H9 (cell line): ENCODE measurements around the gene ANKRD29. TPM values are rescaled to one million over a fixed set of nuclear protein-coding genes. Genes with fewer than 3 reads are reported as not detected.

Source experiments
- DNase-seq: peaks from one replicate; pipeline ENCODE4 v3.0.0-alpha.2; 2017
- H2AFZ ChIP-seq: one replicate; pipeline ENCODE4 v1.6.1; 2013; ENCODE audit warnings: mild to moderate bottlenecking, low read length, control low read depth, moderate library complexity
- H2AK5ac ChIP-seq: 2 replicates; pipeline ENCODE4 v1.6.1; 2013; ENCODE audit warnings: low read length, control low read depth, mixed read lengths; ENCODE audit not compliant: insufficient read length
- H2BK120ac ChIP-seq: one replicate; pipeline ENCODE4 v1.6.1; 2013; ENCODE audit warnings: low read depth, mild to moderate bottlenecking, low read length, control low read depth, inconsistent platforms; ENCODE audit not compliant: poor library complexity, severe bottlenecking
- H2BK12ac ChIP-seq: 2 replicates; pipeline ENCODE4 v1.6.1; 2013; ENCODE audit warnings: low read length, control low read depth, mixed read lengths, low read depth; ENCODE audit not compliant: insufficient read length
- H2BK15ac ChIP-seq: 2 replicates; pipeline ENCODE4 v1.6.1; 2013; ENCODE audit warnings: low read depth, low read length, control low read depth
- H2BK20ac ChIP-seq: one replicate; pipeline ENCODE4 v1.6.1; 2013; ENCODE audit warnings: low read depth, mild to moderate bottlenecking, low read length, control low read depth, inconsistent platforms; ENCODE audit not compliant: poor library complexity, severe bottlenecking
- H2BK5ac ChIP-seq: 2 replicates; pipeline ENCODE4 v1.6.1; 2013; ENCODE audit warnings: low read length, control low read depth, mixed read lengths; ENCODE audit not compliant: insufficient read length
- H3K14ac ChIP-seq: 2 replicates; pipeline ENCODE4 v1.6.1; 2013; ENCODE audit warnings: low read length, control low read depth; ENCODE audit not compliant: insufficient read depth
- H3K18ac ChIP-seq: 2 replicates; pipeline ENCODE4 v1.6.1; 2013; ENCODE audit warnings: low read depth, mild to moderate bottlenecking, mixed read lengths, low read length, control low read depth; ENCODE audit not compliant: insufficient read length
- H3K23ac ChIP-seq: 2 replicates; pipeline ENCODE4 v1.6.1; 2013; ENCODE audit warnings: low read length, control low read depth, mixed read lengths, low read depth; ENCODE audit not compliant: insufficient read length
- H3K23me2 ChIP-seq: 2 replicates; pipeline ENCODE4 v1.6.1; 2013; ENCODE audit warnings: low read depth, mild to moderate bottlenecking, mixed read lengths, low read length, control low read depth; ENCODE audit not compliant: insufficient read length, poor library complexity, severe bottlenecking
- H3K27ac ChIP-seq: 2 replicates; pipeline ENCODE4 v1.5.1; 2013; ENCODE audit warnings: low read length, control low read depth, mixed read lengths, low read depth; ENCODE audit not compliant: insufficient read length
- H3K27me3 ChIP-seq: 2 replicates; pipeline ENCODE4 v1.6.1; 2013; ENCODE audit warnings: low read length, control low read depth, inconsistent platforms; ENCODE audit not compliant: insufficient read depth
- H3K4ac ChIP-seq: 2 replicates; pipeline ENCODE4 v1.6.1; 2013; ENCODE audit warnings: low read depth, mild to moderate bottlenecking, control low read depth, inconsistent platforms, low read length, moderate library complexity
- H3K4me1 ChIP-seq: 2 replicates; pipeline ENCODE4 v1.6.1; 2013; ENCODE audit warnings: low read length, control low read depth, inconsistent platforms; ENCODE audit not compliant: insufficient read depth
- H3K4me2 ChIP-seq: 2 replicates; pipeline ENCODE4 v1.6.1; 2013; ENCODE audit warnings: low read length, control low read depth, mixed read lengths; ENCODE audit not compliant: insufficient read length, insufficient read depth
- H3K56ac ChIP-seq: 2 replicates; pipeline ENCODE4 v1.6.1; 2013; ENCODE audit warnings: low read depth, mild to moderate bottlenecking, mixed read lengths, low read length, control low read depth; ENCODE audit not compliant: insufficient read length
- H3K79me1 ChIP-seq: 2 replicates; pipeline ENCODE4 v1.6.1; 2013; ENCODE audit warnings: low read depth, mild to moderate bottlenecking, moderate library complexity, low read length, control low read depth, inconsistent platforms; ENCODE audit not compliant: insufficient read depth, poor library complexity, severe bottlenecking
- H3K79me2 ChIP-seq: 2 replicates; pipeline ENCODE4 v1.6.1; 2013; ENCODE audit warnings: low read length, control low read depth, inconsistent platforms; ENCODE audit not compliant: insufficient read depth
- H3K9ac ChIP-seq: 2 replicates; pipeline ENCODE4 v1.6.1; 2013; ENCODE audit warnings: low read length, control low read depth, mixed read lengths; ENCODE audit not compliant: insufficient read length; ENCODE audit errors: extremely low read depth
- H3K9me3 ChIP-seq: one replicate; pipeline ENCODE4 v1.6.1; 2013; ENCODE audit warnings: low read depth, low read length, inconsistent platforms; ENCODE audit not compliant: control insufficient read depth
- H3T11ph ChIP-seq: one replicate; pipeline ENCODE4 v1.6.1; 2013; ENCODE audit warnings: mild to moderate bottlenecking, low read length, control low read depth, inconsistent platforms
- H4K20me1 ChIP-seq: one replicate; pipeline ENCODE4 v1.6.1; 2013; ENCODE audit not compliant: control insufficient read depth, insufficient read length, insufficient read depth
- H4K5ac ChIP-seq: 2 replicates; pipeline ENCODE4 v1.6.1; 2013; ENCODE audit warnings: low read depth, mild to moderate bottlenecking, mixed read lengths, low read length, control low read depth; ENCODE audit not compliant: insufficient read length
- H4K8ac ChIP-seq: replicated peaks from 2 replicates; pipeline ENCODE4 v1.6.1; 2013; ENCODE audit warnings: low read length, control low read depth, mixed read lengths, low read depth; ENCODE audit not compliant: insufficient read length
- H4K91ac ChIP-seq: 2 replicates; pipeline ENCODE4 v1.6.1; 2013; ENCODE audit warnings: low read depth, mild to moderate bottlenecking, moderate library complexity, mixed read lengths, low read length, control low read depth; ENCODE audit not compliant: insufficient read length
- H3K27ac Mint-ChIP-seq, 3 experiments: 2 replicates in 2 of 3; 3 replicates in 1 of 3; pipeline ENCODE4 v1.8.0; 2020 to 2021; ENCODE audit warnings: mixed read lengths in 3 of 3, mild to moderate bottlenecking in 1 of 3, moderate library complexity in 1 of 3
- H3K27me3 Mint-ChIP-seq: 2 replicates; pipeline ENCODE4 v1.8.0; 2021; ENCODE audit warnings: low read depth, mild to moderate bottlenecking, moderate library complexity, mixed read lengths
- H3K36me3 Mint-ChIP-seq, 3 experiments: 2 replicates in 2 of 3; 3 replicates in 1 of 3; pipeline ENCODE4 v1.8.0; 2020 to 2021; ENCODE audit warnings: low read depth in 3 of 3, mixed read lengths in 3 of 3; ENCODE audit not compliant: insufficient read depth in 1 of 3
- H3K4me1 Mint-ChIP-seq, 2 experiments: 2 replicates each; pipeline ENCODE4 v1.8.0; 2020; ENCODE audit warnings: mixed read lengths in 2 of 2
- H3K4me3 Mint-ChIP-seq, 2 experiments: 2 replicates in 1 of 2; 3 replicates in 1 of 2; pipeline ENCODE4 v1.8.0; 2020 to 2021; ENCODE audit warnings: mild to moderate bottlenecking in 2 of 2, mixed read lengths in 2 of 2, moderate library complexity in 1 of 2
- H3K9me3 Mint-ChIP-seq, 2 experiments: 2 replicates in 1 of 2; 3 replicates in 1 of 2; pipeline ENCODE4 v1.8.0; 2020; ENCODE audit warnings: mild to moderate bottlenecking in 2 of 2, mixed read lengths in 2 of 2, moderate library complexity in 1 of 2
- WGBS: extraction: QIAGEN DNeasy Blood & Tissue Kit; methylation state at CpG from one replicate; pipeline ENCODE4 v1.1.7; 2013; ENCODE audit warnings: missing lambda C conversion rate, low lambda C conversion rate, mixed read lengths; ENCODE audit not compliant: insufficient read length; ENCODE audit errors: extremely low coverage; 5-methylcytosine and 5-hydroxymethylcytosine counted together
- total RNA-seq: library from RNA; stranded (reverse); gene quantifications from 2 replicates; pipeline ENCODE4 v1.2.1, GENCODE V29; 2021
- TF ChIP-seq, protein P1 (sequence below): fragments of 200-600 bp; sonication (generic); conservative IDR thresholded peaks from 3 replicates; pipeline ENCODE4 v1.8.0; 2021; ENCODE audit warnings: antibody characterized with exemption, mild to moderate bottlenecking

The ANKRD29 gene
- total RNA-seq, 1 experiment from 2014 or later, result 2.1 TPM

DNA sequence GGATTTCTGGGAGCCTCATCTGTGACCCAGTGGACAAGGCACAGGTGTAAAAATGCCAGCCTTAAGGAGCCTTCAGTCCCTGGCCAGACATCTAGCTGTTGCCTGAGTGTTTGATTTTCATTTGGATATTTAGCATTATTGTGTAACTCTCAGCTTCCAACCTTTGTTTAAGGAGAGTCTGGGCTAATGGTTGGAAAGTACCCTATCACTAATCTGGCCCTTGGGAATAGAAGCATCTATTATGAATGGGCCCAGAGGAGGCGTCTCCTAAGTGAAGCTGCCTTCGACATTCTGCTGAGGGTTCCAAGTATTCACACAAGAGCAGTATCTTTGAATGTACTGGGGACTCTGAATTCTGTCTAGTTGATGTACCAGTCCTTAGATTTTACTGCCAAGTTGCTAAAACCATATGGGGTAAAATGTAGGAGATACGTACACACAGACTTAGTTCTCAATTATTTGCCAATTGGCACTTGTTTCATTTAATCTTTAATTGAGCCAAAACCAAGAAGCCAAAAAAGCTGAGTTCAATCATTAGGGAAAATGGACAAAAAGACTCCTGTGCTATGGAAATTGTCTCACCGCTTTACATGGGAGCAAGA, 7.2 kb upstream of the ANKRD29 start:
- Histone ChIP-seq H3K79me1 (no peaks in the 10 kb centered on the region), H4K5ac (no peak overlapping the region), H3K14ac (no peak overlapping the region), H3K27ac (no peak overlapping the region), H2BK12ac (no peak overlapping the region), H3K56ac (no peak overlapping the region), H4K91ac (no peak overlapping the region), H3K23me2 (no peaks in the 10 kb centered on the region), H4K20me1 (no peaks in the 10 kb centered on the region), H2BK120ac (no peak overlapping the region), H2AFZ (no peak overlapping the region), H3K4me2 (no peak overlapping the region), H3K18ac (no peak overlapping the region), H2BK20ac (no peak overlapping the region), H3K27me3 (no peaks in the 10 kb centered on the region), H3K4me1 (no peaks in the 10 kb centered on the region; the same call in 1 of the 2 replicates), H4K8ac (no peak overlapping the region), H2AK5ac (no peak overlapping the region), H3T11ph (no peak overlapping the region), H2BK5ac (no peak overlapping the region), H3K9me3 (no peaks in the 10 kb centered on the region), H3K4ac (no peak overlapping the region), H3K23ac (no peak overlapping the region), H3K79me2 (no peaks in the 10 kb centered on the region), H2BK15ac (no peak overlapping the region), H3K9ac (no peak overlapping the region)
- Mint-ChIP-seq H3K27ac (no peak overlapping the region), H3K27me3 (peaks cover 4% of the 10 kb centered on the region), H3K4me1 (peaks cover 21 to 27% of the 10 kb centered on the region in 2 experiments), H3K9me3 (no peaks in the 10 kb centered on the region), H3K36me3 (no peaks in the 10 kb centered on the region), H3K4me3 (no peak overlapping the region)
- no peak for DNase-seq
- no CpG with 5 or more reads among the region's 4 CpGs for WGBS
- TF ChIP-seq, protein P1, sequence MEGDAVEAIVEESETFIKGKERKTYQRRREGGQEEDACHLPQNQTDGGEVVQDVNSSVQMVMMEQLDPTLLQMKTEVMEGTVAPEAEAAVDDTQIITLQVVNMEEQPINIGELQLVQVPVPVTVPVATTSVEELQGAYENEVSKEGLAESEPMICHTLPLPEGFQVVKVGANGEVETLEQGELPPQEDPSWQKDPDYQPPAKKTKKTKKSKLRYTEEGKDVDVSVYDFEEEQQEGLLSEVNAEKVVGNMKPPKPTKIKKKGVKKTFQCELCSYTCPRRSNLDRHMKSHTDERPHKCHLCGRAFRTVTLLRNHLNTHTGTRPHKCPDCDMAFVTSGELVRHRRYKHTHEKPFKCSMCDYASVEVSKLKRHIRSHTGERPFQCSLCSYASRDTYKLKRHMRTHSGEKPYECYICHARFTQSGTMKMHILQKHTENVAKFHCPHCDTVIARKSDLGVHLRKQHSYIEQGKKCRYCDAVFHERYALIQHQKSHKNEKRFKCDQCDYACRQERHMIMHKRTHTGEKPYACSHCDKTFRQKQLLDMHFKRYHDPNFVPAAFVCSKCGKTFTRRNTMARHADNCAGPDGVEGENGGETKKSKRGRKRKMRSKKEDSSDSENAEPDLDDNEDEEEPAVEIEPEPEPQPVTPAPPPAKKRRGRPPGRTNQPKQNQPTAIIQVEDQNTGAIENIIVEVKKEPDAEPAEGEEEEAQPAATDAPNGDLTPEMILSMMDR, result no peak
